HuH-7 (cell line): ENCODE results near the gene NME5.
"Not testable (repeated sequence)": the region's sequence is repeated elsewhere in the genome, so short reads cannot be mapped to it uniquely, and the experiment has no call there.

Experiments
- DNase-seq: peaks from one replicate; pipeline ENCODE4 v3.0.0; 2011; ENCODE audit warnings: low spot score

The NME5 gene, protein sequence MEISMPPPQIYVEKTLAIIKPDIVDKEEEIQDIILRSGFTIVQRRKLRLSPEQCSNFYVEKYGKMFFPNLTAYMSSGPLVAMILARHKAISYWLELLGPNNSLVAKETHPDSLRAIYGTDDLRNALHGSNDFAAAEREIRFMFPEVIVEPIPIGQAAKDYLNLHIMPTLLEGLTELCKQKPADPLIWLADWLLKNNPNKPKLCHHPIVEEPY

DNA sequence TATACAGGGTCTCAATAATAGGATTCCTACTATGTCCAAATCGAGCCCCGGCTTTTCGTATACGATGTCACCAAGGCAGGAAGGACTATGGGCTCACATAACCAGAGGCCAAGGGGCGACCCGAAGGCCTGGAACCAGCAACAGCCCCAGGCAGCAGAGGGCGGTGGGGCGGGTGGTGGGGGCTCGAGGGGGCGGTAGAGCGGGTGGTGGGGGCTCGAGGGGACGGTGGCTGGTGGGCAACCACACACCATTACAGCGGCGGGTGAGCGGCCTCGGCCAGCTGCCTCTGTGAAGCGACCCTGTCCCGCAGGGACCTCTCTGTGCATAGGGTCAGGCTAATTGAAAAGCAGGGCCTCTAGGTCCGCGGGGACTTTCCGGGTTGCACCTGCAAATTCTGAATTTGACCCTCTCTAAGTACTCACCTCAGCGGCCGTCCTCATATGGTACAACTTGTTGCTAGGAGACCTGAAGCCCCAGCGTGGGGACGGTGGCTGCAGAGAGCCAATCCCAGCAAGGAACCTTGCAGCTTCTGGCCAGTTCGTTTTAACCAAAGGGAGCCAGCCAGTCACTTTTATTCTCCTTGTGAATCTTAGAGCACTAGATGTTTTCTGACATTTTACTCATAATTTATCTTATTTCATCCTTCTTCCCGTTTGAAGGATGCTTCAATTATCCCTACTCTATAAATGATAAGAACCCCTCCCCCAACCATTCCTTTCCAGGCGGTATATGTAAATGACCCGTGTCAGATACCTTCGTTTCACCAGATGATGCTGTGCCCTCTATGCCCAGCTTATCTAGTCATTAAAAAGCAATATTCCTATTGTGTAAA, at the start of gene NME5:
NME5 (minus strand) TSS at position 480 of the 832 bp plus-strand sequence. CDS start 648 bp downstream, outside the sequence.
- no peak for DNase-seq

GRCh38 chr5:138188626-138189025, 49.4 kb upstream of the NME5 start:
- DNase-seq = no peak

DNA sequence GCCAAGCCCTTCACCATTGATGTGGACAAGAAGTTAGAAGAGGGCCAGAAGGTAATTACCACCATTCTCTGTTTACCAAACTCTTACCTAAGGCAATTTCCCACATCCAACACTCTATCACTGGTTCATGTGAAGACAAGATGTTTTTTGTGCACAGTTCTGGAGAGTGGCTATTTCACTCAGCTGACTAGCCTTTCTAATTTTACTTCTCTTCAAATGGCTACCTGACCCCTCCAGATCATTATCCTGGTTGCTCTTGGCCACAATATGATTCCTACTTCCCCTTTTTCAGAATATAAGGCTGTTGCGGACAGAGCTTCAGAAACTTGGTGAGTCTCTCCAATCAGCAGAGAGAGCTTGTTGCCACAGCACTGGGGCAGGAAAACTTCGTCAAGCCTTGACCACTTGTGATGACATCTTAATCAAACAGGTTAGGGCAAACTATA, 46.8 kb upstream of the NME5 start:
- DNase-seq = no peak

GRCh38 chr5:138182808-138183207, 43.6 kb upstream of the NME5 start:
- DNase-seq = no peak

DNA sequence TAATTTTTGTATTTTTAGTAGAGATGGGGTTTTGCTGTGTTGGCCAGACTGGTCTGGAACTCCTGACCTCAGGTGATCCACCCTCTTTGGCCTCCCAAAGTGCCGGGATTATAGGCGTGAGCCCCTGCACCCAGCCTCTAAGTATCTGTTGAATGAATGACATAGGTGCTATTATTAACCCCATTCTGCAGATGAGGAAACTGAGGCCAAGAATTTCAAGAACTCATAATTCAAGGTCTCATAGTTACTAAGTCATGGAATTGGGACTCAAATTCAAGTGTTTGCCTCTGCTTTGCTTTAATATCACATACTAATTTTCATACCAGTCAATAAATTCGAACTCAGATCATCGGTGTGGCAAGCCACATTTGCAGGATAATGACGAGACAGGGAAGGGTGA, 41.6 kb upstream of the NME5 start:
- no peak for DNase-seq

DNA sequence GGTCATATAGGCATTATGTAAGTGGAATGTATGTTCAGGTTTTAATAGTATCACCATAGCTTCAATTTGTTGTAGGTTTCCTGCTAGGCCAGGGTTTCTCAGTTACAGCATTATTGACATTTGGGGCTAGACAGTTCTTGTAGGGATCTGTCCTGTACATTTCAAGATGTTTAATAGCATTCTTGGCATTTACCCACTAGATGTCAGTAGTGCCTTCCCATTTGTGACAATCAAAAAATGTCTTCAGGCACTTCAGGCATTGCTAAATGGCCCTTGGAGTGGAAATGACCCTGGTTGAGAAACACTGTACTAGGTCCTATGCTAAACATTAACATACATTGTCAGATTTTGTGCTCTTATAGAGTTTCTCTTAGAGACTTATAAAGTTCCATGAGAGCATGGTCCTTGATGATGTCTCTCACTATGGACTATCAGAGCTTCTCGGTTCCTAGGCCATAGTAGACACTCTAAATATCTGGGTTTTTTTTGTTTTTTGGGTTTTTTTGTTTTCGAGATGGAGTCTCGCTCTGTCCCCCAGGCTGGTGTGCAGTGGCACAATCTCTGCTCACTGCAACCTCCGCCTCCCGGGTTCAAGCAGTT, 41.1 kb upstream of the NME5 start:
- DNase-seq = peak; percentile 22

- DNase-seq = no peak
Measured at GRCh38 chr5:138179277-138179857, 40.1 kb upstream of the NME5 start.

DNA sequence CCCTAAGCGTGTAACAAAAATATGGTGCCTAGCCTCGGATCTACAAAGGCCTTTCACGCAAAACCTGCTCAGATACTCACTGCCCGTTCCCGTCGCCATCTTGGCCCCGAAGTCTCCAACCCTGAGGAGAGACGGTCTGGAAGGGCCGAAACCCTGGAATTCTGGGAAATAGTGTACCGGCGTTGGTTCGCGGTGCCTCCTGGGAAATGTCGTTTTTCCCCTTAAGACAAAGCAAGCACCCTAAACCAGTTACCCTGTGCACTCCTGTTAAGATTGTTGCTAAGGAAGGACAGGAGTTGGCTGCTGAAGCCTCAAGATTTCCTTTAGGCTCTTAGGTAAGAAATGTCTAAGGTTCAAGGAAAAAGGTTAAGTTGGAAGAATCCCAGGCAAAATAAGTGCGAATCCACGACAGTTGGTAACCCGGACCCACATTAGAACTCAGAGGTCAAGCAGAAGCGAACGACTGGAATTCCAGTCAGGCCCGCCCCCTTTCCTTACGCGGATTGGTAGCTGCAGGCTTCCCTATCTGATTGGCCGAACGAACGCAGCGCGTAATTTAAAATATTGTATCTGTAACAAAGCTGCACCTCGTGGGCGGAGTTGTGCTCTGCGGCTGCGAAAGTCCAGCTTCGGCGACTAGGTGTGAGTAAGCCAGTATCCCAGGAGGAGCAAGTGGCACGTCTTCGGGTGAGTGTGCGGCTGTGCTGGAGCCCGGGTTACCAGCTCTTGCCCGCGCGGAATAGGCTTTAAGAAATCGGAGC, 39.5 kb upstream of the NME5 start, which contains the start of the genes BRD8 and KIF20A:
BRD8 (minus strand) TSS at position 115 of the 761 bp plus-strand sequence; CDS start at position 99, 16 bp downstream.
KIF20A (plus strand) TSS at position 597 of the 761 bp plus-strand sequence. CDS start 569 bp downstream, outside the sequence.
- DNase-seq = peak; percentile 72

GRCh38 chr5:138177941-138178515, 38.8 kb upstream of the NME5 start:
- peak; percentile 18 for DNase-seq

DNA sequence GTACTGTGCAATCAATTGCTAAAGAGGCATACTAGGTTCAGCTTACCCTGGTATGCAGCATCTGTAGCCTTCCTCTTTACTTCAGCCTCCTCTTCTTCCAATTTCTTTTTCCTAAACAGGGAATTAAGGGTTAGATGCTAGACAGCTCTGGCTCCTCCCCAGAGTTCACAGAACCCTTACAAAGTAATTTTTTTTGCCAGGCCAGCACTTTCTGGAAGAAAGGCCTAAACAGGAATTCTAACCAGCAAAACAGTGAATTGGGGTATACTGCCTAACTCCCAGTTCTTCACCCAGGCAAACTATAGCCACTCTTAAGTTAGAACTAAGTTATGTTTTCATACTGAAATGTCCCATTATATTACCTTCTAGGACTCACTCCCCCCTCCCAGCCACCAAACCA, 31.1 kb upstream of the NME5 start:
- DNase-seq = no peak

DNA sequence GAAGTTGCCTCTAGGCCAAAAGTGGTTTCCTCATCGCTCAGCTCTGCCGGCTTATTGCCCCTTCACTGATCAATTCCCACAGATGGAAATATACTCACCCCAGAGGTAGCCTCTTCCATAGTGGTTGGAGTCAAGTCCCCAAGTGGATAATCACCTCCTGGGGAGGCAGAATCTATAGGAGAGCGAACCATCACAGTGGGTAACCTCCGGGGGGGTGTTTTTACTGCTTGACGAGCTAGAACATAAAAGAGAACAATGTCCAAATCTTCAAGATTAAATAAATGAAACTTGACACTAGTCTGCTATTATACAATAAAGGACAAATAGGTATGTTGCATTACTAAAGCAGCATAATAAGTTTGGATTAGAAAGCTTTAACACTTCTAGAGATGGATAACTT, 29.9 kb upstream of the NME5 start:
- DNase-seq = no peak

DNA sequence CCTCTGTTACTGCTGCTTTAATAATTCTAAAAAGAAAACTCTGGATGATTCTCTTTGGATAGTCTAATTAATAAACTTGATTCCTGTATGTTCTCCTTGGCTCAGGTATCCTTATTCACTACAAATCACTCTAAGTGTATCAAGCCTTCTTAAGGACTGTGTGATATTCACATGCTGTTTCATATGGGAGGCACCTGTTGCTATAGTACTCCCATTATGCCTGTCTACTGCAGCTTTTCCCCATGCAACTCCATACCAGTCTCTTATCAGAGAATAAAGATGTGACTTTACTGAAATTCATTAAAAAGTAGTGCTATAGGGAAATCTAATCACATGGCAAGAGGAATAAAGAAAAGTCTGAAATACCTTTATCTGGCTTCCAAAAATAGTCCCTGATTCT, 24.5 kb upstream of the NME5 start:
- DNase-seq = no peak

GRCh38 chr5:138160706-138161105, 21.5 kb upstream of the NME5 start:
- no peak for DNase-seq

DNA sequence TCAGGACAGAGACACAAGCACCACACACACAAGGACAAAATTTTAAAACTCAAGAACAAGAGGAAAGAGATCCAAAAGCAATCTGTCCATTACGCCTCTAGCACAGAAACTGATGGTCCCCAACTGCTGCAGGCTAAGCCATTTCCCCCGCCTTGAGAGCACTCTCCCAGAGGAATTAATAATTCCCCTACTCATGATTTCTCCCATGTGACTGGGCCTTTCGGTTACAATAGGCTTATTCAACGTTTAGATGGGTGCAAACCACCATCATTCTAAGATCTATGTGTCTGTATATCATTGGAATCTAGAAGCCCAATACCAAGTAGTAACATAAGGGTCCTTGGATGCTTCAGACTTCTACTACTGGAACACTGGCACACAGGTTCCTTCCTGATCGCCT, 20.4 kb upstream of the NME5 start:
- no peak for DNase-seq

GRCh38 chr5:138157626-138158025, 18.4 kb upstream of the NME5 start:
- DNase-seq = no peak

GRCh38 chr5:138155977-138156376, 16.7 kb upstream of the NME5 start:
- not testable (repeated sequence) for DNase-seq

DNA sequence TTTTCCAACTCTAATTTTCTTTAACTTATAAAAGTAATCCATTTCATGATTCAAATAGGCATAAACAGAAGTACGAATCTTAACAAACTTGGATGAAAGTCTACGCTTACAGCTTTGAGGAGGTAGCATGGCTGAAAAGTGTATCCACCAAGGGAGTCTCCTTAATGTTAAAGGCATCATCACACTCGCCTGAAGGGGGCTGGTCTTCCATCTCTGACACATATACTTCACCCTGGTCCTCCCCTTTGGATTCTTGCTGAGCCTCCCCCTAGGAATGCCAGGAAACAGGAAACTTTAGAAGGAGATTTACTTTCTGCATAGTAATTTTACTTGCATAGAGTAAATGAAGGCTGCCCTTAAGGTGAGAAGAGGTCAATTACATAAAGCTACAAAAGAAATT, 10.3 kb upstream of the NME5 start:
- DNase-seq = no peak

- no peak for DNase-seq
Measured at GRCh38 chr5:138148811-138149210, 9.6 kb upstream of the NME5 start.

DNA sequence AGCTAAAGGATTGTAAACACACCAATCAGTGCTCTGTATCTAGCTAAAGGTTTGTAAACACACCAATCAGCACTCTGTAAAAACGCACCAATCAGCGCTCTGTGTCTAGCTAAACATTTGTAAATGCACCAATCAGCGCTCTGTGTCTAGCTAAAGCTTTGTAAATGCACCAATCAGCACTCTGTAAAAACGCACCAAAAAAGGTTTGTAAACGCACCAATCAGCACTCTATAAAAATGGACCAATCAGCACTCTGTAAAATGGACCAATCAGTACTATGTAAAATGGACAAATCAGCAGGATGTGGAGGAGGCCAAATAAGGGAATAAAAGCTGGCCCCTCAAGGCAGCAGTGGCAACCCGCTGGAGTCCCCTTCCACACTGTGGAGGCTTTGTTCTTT, 4.3 kb upstream of the NME5 start:
- DNase-seq = not testable (repeated sequence)

DNA sequence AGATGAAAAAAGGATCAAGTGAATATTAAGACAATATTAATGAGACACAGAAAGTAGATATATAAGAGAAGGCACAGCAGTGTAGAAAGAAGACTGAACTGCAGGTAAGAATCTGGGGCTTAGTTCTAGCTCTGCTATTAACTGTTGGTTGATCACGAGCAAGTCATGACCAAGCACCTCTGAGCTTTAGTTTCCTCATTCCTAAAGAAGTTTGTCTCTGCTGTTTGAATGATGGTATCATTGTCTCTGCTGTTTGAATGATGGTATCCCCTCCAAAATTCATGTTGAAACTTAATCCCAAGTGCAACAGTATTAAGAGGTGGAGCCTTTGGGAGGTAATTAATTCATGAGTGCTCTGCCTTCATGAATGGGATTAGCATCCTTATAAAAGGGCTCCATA, 2.5 kb upstream of the NME5 start:
- no peak for DNase-seq

DNA sequence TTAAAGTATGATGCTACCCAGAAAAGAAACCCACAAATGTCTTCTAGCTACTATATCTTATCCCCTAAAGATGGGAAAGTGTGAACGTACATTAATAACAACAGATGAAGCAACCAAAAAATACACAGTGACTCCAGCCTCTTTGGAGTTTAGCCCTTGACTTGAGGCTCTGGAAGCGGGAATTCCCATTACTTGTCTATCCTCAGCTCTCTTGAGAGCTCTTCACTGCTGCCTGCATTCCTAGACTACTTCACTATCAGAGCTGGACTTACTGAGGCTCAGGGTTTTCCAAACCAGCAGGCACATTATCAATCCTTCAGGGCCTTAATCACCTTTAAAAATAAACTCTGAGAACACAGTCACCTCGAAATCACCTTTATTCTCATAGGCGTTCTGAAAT, 1.0 kb upstream of the NME5 start:
- no peak for DNase-seq

GRCh38 chr5:138139781-138140090, 508 bp upstream of the NME5 start:
- DNase-seq = no peak
